H1 (cell line): Measurements from ENCODE around the gene BTN2A1. TPM values are rescaled to one million over a fixed set of nuclear protein-coding genes. Genes with fewer than 3 reads are reported as not detected.

ENCODE experiments used
- BRCA1 ChIP-seq: IDR thresholded peaks from 2 replicates; pipeline ENCODE4 v1.6.1; 2012; ENCODE audit warnings: low read depth, low read length, improper control_type of control experiment
- CBX8 ChIP-seq: fragments of 300-800, 300-1000 bp; sonication (generic); IDR thresholded peaks from 2 replicates; pipeline ENCODE4 v1.7.1; 2016; ENCODE audit warnings: low read depth, low read length, borderline replicate concordance
- EGR1 ChIP-seq: IDR thresholded peaks from 2 replicates; pipeline ENCODE4 v1.6.1; 2011; ENCODE audit warnings: low read depth, low read length, borderline replicate concordance
- GABPA ChIP-seq: IDR thresholded peaks from 2 replicates; pipeline ENCODE4 v1.6.1; 2011; ENCODE audit warnings: mild to moderate bottlenecking, low read length, moderate library complexity, borderline replicate concordance; ENCODE audit not compliant: insufficient read depth
- KDM5A ChIP-seq: fragments of 200-600 bp; IDR thresholded peaks from 2 replicates; pipeline ENCODE4 v1.7.1; 2012; ENCODE audit warnings: mild to moderate bottlenecking, low read length, inconsistent platforms, mixed read lengths
- polyA plus RNA-seq, 7 experiments: library from polyadenylated mRNA; depleted of rRNA in 3 of 7; stranded (reverse) in 5 of 7; unstranded in 2 of 7; fragments of >200 nt in 5 of 7; fragments of 200-250 nt in 2 of 7; gene quantifications; 1 replicate in 5 of 7; 2 replicates in 1 of 7; 4 replicates in 1 of 7; pipeline versions ENCODE4 v1.2.1 to v1.2.3, GENCODE V29; 2011 to 2013; ENCODE audit warnings: missing spikeins in 2 of 7, mixed read lengths in 2 of 7
- total RNA-seq: library from RNA; stranded (reverse); fragmentation: NEBNext Ultra II Directional; extraction: Animal tissue kit (Norgen Biotek cat#: 25700); gene quantifications from 2 replicates; pipeline ENCODE4 v1.2.1, GENCODE V29; 2021
- TF ChIP-seq, protein P1 (sequence below): fragments of 300-600 bp; sonication (generic); IDR thresholded peaks from 2 replicates; pipeline ENCODE4 v1.7.1; 2012; ENCODE audit warnings: low read length, moderate library complexity, mild to moderate bottlenecking, inconsistent platforms; ENCODE audit not compliant: insufficient replicate concordance
- TF ChIP-seq, protein P2 (sequence below), 3 experiments: IDR thresholded peaks; 1 replicate in 2 of 3; 2 replicates in 1 of 3; pipeline versions ENCODE4 v1.5.1 to v1.6.1; 2011; ENCODE audit warnings: low read length in 3 of 3, mild to moderate bottlenecking in 3 of 3, inconsistent platforms in 2 of 3, low read depth in 1 of 3, moderate library complexity in 1 of 3; ENCODE audit not compliant: insufficient read depth in 1 of 3; ENCODE audit errors: control extremely low read depth in 1 of 3

BTN2A1 gene
- total and polyA plus RNA-seq, 2 of the 8 experiments (the other 6 are each of a cell fraction or from before 2014, with no cell fraction given), result 8.7 to 11.0 TPM

DNA sequence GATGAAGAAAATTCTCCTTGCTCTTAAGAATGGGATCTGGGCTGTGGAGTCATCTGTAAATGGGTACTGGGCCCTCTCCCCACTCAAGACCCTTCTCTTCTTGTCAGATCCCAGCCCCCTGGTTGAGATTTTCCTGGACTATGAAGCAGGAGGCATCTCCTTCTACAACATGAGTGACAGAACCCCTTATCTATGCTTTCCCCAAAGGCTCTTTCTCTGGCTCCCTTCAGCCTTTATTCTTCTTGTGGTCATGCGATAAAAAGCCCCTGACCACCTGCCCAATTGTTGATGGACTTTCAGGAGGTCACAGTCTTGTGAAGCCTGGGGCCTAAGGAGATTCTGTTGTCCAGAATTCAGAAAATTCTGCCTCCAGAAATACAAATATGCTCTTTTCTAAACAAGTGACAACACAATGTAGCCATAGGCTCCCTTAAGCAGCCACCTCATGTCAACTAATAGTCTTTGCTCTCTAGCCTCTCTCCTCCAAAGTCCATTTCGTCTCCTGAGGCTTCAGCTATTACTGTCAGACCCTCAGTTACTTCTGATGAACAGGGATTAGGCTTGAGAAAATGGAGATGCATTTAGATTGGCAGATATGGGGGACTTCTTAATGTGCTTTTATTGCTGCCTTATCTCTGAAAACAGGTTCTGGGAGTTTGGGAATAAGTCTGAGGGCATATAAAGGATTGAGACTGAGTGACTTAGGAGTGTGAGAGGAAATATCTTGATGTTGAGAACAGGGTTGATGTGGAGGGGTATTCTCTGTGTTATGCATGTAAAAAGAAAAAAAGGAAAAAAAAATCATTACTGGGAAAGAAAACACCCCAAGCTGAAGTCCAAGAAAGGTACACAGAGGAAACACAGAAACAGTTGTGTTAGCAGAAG is 20.6 kb downstream of the BTN2A1 start (continued):
- TF ChIP-seq, protein P1, sequence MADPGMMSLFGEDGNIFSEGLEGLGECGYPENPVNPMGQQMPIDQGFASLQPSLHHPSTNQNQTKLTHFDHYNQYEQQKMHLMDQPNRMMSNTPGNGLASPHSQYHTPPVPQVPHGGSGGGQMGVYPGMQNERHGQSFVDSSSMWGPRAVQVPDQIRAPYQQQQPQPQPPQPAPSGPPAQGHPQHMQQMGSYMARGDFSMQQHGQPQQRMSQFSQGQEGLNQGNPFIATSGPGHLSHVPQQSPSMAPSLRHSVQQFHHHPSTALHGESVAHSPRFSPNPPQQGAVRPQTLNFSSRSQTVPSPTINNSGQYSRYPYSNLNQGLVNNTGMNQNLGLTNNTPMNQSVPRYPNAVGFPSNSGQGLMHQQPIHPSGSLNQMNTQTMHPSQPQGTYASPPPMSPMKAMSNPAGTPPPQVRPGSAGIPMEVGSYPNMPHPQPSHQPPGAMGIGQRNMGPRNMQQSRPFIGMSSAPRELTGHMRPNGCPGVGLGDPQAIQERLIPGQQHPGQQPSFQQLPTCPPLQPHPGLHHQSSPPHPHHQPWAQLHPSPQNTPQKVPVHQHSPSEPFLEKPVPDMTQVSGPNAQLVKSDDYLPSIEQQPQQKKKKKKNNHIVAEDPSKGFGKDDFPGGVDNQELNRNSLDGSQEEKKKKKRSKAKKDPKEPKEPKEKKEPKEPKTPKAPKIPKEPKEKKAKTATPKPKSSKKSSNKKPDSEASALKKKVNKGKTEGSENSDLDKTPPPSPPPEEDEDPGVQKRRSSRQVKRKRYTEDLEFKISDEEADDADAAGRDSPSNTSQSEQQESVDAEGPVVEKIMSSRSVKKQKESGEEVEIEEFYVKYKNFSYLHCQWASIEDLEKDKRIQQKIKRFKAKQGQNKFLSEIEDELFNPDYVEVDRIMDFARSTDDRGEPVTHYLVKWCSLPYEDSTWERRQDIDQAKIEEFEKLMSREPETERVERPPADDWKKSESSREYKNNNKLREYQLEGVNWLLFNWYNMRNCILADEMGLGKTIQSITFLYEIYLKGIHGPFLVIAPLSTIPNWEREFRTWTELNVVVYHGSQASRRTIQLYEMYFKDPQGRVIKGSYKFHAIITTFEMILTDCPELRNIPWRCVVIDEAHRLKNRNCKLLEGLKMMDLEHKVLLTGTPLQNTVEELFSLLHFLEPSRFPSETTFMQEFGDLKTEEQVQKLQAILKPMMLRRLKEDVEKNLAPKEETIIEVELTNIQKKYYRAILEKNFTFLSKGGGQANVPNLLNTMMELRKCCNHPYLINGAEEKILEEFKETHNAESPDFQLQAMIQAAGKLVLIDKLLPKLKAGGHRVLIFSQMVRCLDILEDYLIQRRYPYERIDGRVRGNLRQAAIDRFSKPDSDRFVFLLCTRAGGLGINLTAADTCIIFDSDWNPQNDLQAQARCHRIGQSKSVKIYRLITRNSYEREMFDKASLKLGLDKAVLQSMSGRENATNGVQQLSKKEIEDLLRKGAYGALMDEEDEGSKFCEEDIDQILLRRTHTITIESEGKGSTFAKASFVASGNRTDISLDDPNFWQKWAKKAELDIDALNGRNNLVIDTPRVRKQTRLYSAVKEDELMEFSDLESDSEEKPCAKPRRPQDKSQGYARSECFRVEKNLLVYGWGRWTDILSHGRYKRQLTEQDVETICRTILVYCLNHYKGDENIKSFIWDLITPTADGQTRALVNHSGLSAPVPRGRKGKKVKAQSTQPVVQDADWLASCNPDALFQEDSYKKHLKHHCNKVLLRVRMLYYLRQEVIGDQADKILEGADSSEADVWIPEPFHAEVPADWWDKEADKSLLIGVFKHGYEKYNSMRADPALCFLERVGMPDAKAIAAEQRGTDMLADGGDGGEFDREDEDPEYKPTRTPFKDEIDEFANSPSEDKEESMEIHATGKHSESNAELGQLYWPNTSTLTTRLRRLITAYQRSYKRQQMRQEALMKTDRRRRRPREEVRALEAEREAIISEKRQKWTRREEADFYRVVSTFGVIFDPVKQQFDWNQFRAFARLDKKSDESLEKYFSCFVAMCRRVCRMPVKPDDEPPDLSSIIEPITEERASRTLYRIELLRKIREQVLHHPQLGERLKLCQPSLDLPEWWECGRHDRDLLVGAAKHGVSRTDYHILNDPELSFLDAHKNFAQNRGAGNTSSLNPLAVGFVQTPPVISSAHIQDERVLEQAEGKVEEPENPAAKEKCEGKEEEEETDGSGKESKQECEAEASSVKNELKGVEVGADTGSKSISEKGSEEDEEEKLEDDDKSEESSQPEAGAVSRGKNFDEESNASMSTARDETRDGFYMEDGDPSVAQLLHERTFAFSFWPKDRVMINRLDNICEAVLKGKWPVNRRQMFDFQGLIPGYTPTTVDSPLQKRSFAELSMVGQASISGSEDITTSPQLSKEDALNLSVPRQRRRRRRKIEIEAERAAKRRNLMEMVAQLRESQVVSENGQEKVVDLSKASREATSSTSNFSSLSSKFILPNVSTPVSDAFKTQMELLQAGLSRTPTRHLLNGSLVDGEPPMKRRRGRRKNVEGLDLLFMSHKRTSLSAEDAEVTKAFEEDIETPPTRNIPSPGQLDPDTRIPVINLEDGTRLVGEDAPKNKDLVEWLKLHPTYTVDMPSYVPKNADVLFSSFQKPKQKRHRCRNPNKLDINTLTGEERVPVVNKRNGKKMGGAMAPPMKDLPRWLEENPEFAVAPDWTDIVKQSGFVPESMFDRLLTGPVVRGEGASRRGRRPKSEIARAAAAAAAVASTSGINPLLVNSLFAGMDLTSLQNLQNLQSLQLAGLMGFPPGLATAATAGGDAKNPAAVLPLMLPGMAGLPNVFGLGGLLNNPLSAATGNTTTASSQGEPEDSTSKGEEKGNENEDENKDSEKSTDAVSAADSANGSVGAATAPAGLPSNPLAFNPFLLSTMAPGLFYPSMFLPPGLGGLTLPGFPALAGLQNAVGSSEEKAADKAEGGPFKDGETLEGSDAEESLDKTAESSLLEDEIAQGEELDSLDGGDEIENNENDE, result no peak
- TF ChIP-seq CBX8, result no peak
- no peak for TF ChIP-seq BRCA1
- TF ChIP-seq, protein P2, sequence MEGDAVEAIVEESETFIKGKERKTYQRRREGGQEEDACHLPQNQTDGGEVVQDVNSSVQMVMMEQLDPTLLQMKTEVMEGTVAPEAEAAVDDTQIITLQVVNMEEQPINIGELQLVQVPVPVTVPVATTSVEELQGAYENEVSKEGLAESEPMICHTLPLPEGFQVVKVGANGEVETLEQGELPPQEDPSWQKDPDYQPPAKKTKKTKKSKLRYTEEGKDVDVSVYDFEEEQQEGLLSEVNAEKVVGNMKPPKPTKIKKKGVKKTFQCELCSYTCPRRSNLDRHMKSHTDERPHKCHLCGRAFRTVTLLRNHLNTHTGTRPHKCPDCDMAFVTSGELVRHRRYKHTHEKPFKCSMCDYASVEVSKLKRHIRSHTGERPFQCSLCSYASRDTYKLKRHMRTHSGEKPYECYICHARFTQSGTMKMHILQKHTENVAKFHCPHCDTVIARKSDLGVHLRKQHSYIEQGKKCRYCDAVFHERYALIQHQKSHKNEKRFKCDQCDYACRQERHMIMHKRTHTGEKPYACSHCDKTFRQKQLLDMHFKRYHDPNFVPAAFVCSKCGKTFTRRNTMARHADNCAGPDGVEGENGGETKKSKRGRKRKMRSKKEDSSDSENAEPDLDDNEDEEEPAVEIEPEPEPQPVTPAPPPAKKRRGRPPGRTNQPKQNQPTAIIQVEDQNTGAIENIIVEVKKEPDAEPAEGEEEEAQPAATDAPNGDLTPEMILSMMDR (IDR thresholded peaks at IDR 0.05; ENCODE audit: control extremely low read depth in 1 of 3, insufficient read depth in 1 of 3, low read depth in 1 of 3, low read length in 3 of 3), result no peak
- TF ChIP-seq GABPA, result no peak
- no peak for TF ChIP-seq KDM5A
- TF ChIP-seq EGR1, result no peak
